HG03175 (cell line): ENCODE measurements around the gene LKAAEAR1.
A peak's percentile ranks its signal among the peaks of the same experiment; 100 is the strongest.

Experiments used
- ATAC-seq: cut with Tn5 transposase; IDR thresholded peaks from one replicate; pipeline ENCODE4 v1.9.1; 2021; ENCODE audit warnings: mild to moderate bottlenecking, moderate library complexity; ENCODE audit not compliant: unreplicated experiment

LKAAEAR1 gene

GRCh38 chr20:64040231-64041039, 43.8 kb downstream of the LKAAEAR1 start:
- ATAC-seq: no peak

DNA sequence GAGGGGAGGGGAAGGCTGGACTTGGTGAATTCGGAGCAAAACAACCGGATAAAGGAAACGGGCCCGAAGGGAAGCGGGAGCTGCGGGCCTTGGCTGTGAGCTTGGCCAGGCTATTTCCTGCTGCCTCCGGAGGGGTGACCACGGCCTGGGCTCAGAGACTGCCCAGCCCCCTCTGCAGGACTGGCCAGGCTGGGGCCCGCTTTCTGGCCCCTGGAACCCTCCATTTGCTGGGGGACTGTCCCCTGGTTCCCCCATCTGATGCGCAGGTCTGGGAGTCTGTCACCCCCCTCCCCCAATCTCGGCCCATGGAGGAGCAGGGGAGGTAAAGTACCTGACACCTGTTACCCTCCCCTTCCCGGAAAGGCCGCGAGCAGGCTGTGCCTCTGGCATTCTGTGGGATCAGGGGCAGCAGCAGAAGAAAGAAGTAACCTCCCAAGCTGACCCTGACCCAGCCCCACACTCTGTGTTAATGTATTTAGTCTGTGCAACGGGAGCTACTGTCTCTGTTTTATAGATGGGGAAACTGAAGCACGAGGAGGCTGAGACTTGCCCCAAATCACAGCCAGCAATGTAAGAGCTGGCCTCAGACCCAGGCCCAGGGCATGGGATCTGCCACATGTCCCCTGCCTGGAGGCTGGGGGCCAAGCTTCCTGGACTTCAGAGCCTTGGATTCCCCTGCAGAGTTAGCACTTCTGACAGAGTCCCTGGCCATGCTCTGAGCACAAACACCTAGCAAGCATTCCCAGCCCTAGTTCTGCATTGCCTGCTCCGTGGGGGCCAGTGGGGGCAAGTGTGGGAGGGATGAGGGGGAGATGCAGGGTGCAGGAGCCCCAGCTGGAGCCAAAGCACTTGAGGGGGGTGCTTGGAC, 44.7 kb downstream of the LKAAEAR1 start:
- no peak for ATAC-seq

DNA sequence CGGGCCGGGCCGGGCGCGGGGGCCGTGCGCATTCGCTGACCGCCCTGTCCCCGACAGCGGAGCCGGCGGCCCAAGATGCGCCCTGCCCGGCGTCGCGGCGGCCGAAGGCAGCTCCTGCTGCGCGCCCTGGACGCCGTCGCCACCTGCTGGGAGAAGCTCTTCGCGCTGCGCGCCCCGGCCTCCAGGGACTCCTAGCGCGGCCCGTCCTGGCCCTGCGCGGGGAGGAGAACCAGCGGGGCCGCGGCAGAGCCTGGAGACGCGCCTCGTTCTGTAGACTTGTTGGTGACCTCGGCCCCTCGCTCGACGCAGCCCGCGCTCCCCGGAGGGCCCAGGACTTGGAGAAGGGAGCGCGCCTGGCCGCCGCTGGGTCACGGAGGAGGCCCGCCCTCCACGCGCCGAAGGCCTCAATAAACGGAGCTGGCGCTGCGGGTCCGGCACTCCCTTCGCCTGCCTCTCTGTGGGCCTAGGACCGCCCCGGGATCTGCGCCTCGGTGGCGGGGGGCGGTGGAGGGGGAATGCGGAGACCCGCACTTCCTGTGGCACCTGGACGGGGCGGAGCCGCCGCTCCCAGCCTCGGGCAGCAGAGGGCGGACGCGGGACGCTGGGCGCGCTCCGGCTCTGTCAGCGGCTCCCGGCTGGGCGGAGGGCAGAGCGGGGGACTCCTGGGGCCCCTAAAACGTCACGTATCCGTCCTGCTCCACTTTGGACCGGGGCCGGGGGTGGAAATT, 45.5 kb downstream of the LKAAEAR1 start:
- peak; percentile 63 for ATAC-seq

DNA sequence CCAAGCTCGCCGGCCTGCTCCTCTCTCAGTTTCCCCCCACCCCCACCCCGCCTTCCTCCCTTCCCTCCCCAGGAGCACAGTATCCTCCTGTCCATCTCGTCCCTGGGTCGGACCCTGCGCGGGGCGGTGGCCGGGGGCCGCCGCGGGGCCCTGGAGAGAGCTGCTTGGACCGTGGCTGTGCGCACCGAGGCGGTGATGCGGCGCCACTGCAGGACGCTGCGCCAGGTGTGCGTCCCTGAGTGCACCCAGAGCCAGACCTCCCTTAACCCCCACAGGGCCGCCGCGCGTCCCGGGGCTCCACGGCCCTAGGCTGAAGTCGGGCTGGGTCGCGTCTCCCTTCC, 46.0 kb downstream of the LKAAEAR1 start:
- ATAC-seq: peak; percentile 39

DNA sequence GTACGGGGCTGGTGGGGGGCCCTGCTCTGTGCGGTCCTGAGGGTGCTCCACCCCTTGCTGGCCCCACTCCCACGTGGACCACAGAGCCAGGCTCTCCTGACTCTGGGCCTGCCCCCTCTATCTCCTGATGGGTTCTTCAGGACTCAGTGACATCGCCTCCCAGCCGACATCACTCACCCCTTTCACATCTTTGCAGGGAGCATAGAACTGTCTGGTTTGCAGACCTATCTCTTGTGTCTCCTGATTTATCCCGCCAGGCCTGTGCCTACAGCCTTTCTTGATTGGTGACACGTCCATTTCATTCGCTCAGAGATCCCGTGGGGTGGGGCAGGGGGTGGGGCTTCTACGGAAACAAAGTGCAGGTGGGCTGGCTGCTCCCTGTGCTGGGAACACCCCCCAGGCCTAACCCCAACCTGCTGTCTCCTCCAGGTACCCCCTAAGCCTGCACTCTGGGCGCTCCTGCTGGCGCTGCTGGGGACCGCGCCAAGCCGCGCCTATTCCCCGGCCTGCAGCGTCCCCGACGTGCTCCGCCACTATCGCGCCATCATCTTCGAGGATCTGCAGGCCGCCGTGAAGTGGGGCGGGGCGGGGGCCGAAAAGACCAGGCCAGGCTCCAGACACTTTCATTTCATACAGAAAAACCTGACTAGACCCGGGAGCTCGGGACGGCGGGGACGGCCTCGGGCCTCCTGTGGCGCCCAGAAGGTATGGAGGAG, 46.5 kb downstream of the LKAAEAR1 start:
- ATAC-seq: no peak

DNA sequence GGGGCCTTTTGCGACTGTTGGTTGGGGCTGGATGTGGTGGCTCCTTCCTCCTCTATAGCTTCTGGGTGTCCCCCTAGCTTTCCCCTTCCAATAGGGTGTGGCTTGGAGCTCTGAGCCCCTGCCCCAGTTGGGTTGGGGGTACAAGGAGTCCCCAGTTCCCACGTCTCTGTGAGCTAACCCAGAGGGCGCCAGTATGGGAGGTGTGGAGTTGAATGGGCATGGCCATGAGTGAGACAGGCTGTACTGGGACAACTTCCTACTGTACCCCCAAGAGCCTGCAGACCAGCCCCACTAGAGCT, 47.0 kb downstream of the LKAAEAR1 start:
- no peak for ATAC-seq

DNA sequence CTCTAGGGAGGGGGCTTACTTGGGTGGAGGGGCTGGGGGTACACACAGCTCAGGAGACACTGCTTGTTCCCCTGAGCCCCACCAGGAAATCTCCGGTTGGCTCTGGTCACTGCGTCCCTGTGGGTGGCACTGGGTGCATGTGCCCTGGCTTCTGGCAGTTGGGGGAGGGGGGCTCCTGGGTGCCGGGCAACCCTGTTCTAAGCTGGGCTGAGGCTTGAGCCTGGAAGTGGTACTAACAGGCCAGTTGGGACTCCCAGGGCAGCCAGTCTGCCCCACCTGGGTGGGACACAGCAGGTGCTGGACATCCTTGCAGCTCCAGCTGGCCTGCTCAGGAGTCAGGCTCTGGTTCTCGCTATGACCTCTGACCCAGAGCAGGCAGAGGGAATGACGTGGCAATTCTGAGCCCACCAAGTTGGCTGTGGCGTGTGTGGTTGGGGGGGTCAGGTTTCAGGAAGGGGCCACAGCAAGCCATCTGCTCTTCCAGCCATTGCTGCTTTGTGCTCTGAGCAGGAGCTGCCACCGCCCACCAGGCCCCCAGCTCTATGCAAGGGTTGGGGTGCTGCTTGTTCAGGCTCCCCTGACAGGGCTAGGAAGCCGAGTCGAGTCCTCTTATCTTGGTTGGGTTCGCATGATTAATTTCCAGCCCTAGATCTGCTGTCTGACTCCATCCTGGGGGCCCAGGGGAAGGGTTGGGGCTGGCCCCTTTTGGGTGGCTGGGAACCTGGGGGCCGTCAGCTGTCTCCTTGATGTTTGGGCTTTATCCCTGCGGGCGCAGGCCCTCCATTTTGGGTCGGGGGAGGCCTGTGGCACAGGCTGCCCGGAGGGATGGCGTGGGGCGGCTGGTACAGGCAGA, 47.6 kb downstream of the LKAAEAR1 start:
- ATAC-seq: no peak

DNA sequence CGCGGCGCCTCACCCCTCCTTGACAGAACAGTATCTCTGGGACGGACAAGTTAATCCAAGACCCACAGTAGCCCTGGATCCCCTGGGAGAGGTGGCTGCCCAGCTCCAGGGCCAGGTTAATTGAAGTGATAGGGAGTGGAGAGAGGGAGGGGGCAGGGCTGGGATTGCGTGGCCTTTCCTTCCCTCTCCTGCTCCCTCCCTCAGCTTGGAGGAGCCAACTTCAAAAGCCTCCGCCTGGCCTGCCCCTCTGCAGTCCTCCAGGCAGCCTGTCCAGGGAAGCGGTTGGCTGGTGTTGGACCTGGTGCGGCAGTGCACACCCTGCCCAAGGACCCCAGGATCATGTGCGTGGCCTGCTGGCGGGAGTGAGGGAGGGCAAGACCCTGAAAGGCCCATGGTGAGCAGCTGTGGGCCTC, 48.3 kb downstream of the LKAAEAR1 start, which contains the start of gene C20orf204:
TSS of gene C20orf204 (plus strand) at position 250 of the 413 bp plus-strand sequence. CDS start at position 392, 142 bp downstream.
- ATAC-seq: no peak

- ATAC-seq: no peak
Observed at GRCh38 chr20:64035066-64035932, 48.9 kb downstream of the LKAAEAR1 start.

GRCh38 chr20:64033981-64034493, 50.2 kb downstream of the LKAAEAR1 start:
- ATAC-seq: no peak
